H9 (cell line): Measurements from ENCODE around the gene MYD88. TPM values are rescaled to one million over a fixed set of nuclear protein-coding genes. Genes with fewer than 3 reads are reported as not detected.

Experiments used
- DNase-seq: peaks from one replicate; pipeline ENCODE4 v3.0.0-alpha.2; 2017
- H2AFZ ChIP-seq: one replicate; pipeline ENCODE4 v1.6.1; 2013; ENCODE audit warnings: mild to moderate bottlenecking, low read length, control low read depth, moderate library complexity
- H2AK5ac ChIP-seq: 2 replicates; pipeline ENCODE4 v1.6.1; 2013; ENCODE audit warnings: low read length, control low read depth, mixed read lengths; ENCODE audit not compliant: insufficient read length
- H2BK120ac ChIP-seq: one replicate; pipeline ENCODE4 v1.6.1; 2013; ENCODE audit warnings: low read depth, mild to moderate bottlenecking, low read length, control low read depth, inconsistent platforms; ENCODE audit not compliant: poor library complexity, severe bottlenecking
- H2BK12ac ChIP-seq: 2 replicates; pipeline ENCODE4 v1.6.1; 2013; ENCODE audit warnings: low read length, control low read depth, mixed read lengths, low read depth; ENCODE audit not compliant: insufficient read length
- H2BK15ac ChIP-seq: 2 replicates; pipeline ENCODE4 v1.6.1; 2013; ENCODE audit warnings: low read depth, low read length, control low read depth
- H2BK20ac ChIP-seq: one replicate; pipeline ENCODE4 v1.6.1; 2013; ENCODE audit warnings: low read depth, mild to moderate bottlenecking, low read length, control low read depth, inconsistent platforms; ENCODE audit not compliant: poor library complexity, severe bottlenecking
- H2BK5ac ChIP-seq: 2 replicates; pipeline ENCODE4 v1.6.1; 2013; ENCODE audit warnings: low read length, control low read depth, mixed read lengths; ENCODE audit not compliant: insufficient read length
- H3K14ac ChIP-seq: 2 replicates; pipeline ENCODE4 v1.6.1; 2013; ENCODE audit warnings: low read length, control low read depth; ENCODE audit not compliant: insufficient read depth
- H3K18ac ChIP-seq: 2 replicates; pipeline ENCODE4 v1.6.1; 2013; ENCODE audit warnings: low read depth, mild to moderate bottlenecking, mixed read lengths, low read length, control low read depth; ENCODE audit not compliant: insufficient read length
- H3K23ac ChIP-seq: 2 replicates; pipeline ENCODE4 v1.6.1; 2013; ENCODE audit warnings: low read length, control low read depth, mixed read lengths, low read depth; ENCODE audit not compliant: insufficient read length
- H3K23me2 ChIP-seq: 2 replicates; pipeline ENCODE4 v1.6.1; 2013; ENCODE audit warnings: low read depth, mild to moderate bottlenecking, mixed read lengths, low read length, control low read depth; ENCODE audit not compliant: insufficient read length, poor library complexity, severe bottlenecking
- H3K27ac ChIP-seq: 2 replicates; pipeline ENCODE4 v1.5.1; 2013; ENCODE audit warnings: low read length, control low read depth, mixed read lengths, low read depth; ENCODE audit not compliant: insufficient read length
- H3K27me3 ChIP-seq: 2 replicates; pipeline ENCODE4 v1.6.1; 2013; ENCODE audit warnings: low read length, control low read depth, inconsistent platforms; ENCODE audit not compliant: insufficient read depth
- H3K4ac ChIP-seq: 2 replicates; pipeline ENCODE4 v1.6.1; 2013; ENCODE audit warnings: low read depth, mild to moderate bottlenecking, control low read depth, inconsistent platforms, low read length, moderate library complexity
- H3K4me1 ChIP-seq: 2 replicates; pipeline ENCODE4 v1.6.1; 2013; ENCODE audit warnings: low read length, control low read depth, inconsistent platforms; ENCODE audit not compliant: insufficient read depth
- H3K4me2 ChIP-seq: 2 replicates; pipeline ENCODE4 v1.6.1; 2013; ENCODE audit warnings: low read length, control low read depth, mixed read lengths; ENCODE audit not compliant: insufficient read length, insufficient read depth
- H3K56ac ChIP-seq: 2 replicates; pipeline ENCODE4 v1.6.1; 2013; ENCODE audit warnings: low read depth, mild to moderate bottlenecking, mixed read lengths, low read length, control low read depth; ENCODE audit not compliant: insufficient read length
- H3K79me1 ChIP-seq: 2 replicates; pipeline ENCODE4 v1.6.1; 2013; ENCODE audit warnings: low read depth, mild to moderate bottlenecking, moderate library complexity, low read length, control low read depth, inconsistent platforms; ENCODE audit not compliant: insufficient read depth, poor library complexity, severe bottlenecking
- H3K79me2 ChIP-seq: 2 replicates; pipeline ENCODE4 v1.6.1; 2013; ENCODE audit warnings: low read length, control low read depth, inconsistent platforms; ENCODE audit not compliant: insufficient read depth
- H3K9ac ChIP-seq: 2 replicates; pipeline ENCODE4 v1.6.1; 2013; ENCODE audit warnings: low read length, control low read depth, mixed read lengths; ENCODE audit not compliant: insufficient read length; ENCODE audit errors: extremely low read depth
- H3K9me3 ChIP-seq: one replicate; pipeline ENCODE4 v1.6.1; 2013; ENCODE audit warnings: low read depth, low read length, inconsistent platforms; ENCODE audit not compliant: control insufficient read depth
- H3T11ph ChIP-seq: one replicate; pipeline ENCODE4 v1.6.1; 2013; ENCODE audit warnings: mild to moderate bottlenecking, low read length, control low read depth, inconsistent platforms
- H4K20me1 ChIP-seq: one replicate; pipeline ENCODE4 v1.6.1; 2013; ENCODE audit not compliant: control insufficient read depth, insufficient read length, insufficient read depth
- H4K5ac ChIP-seq: 2 replicates; pipeline ENCODE4 v1.6.1; 2013; ENCODE audit warnings: low read depth, mild to moderate bottlenecking, mixed read lengths, low read length, control low read depth; ENCODE audit not compliant: insufficient read length
- H4K8ac ChIP-seq: replicated peaks from 2 replicates; pipeline ENCODE4 v1.6.1; 2013; ENCODE audit warnings: low read length, control low read depth, mixed read lengths, low read depth; ENCODE audit not compliant: insufficient read length
- H4K91ac ChIP-seq: 2 replicates; pipeline ENCODE4 v1.6.1; 2013; ENCODE audit warnings: low read depth, mild to moderate bottlenecking, moderate library complexity, mixed read lengths, low read length, control low read depth; ENCODE audit not compliant: insufficient read length
- H3K27ac Mint-ChIP-seq, 3 experiments: 2 replicates in 2 of 3; 3 replicates in 1 of 3; pipeline ENCODE4 v1.8.0; 2020 to 2021; ENCODE audit warnings: mixed read lengths in 3 of 3, mild to moderate bottlenecking in 1 of 3, moderate library complexity in 1 of 3
- H3K27me3 Mint-ChIP-seq: 2 replicates; pipeline ENCODE4 v1.8.0; 2021; ENCODE audit warnings: low read depth, mild to moderate bottlenecking, moderate library complexity, mixed read lengths
- H3K36me3 Mint-ChIP-seq, 3 experiments: 2 replicates in 2 of 3; 3 replicates in 1 of 3; pipeline ENCODE4 v1.8.0; 2020 to 2021; ENCODE audit warnings: low read depth in 3 of 3, mixed read lengths in 3 of 3; ENCODE audit not compliant: insufficient read depth in 1 of 3
- H3K4me1 Mint-ChIP-seq, 2 experiments: 2 replicates each; pipeline ENCODE4 v1.8.0; 2020; ENCODE audit warnings: mixed read lengths in 2 of 2
- H3K4me3 Mint-ChIP-seq, 2 experiments: 2 replicates in 1 of 2; 3 replicates in 1 of 2; pipeline ENCODE4 v1.8.0; 2020 to 2021; ENCODE audit warnings: mild to moderate bottlenecking in 2 of 2, mixed read lengths in 2 of 2, moderate library complexity in 1 of 2
- H3K9me3 Mint-ChIP-seq, 2 experiments: 2 replicates in 1 of 2; 3 replicates in 1 of 2; pipeline ENCODE4 v1.8.0; 2020; ENCODE audit warnings: mild to moderate bottlenecking in 2 of 2, mixed read lengths in 2 of 2, moderate library complexity in 1 of 2
- WGBS: extraction: QIAGEN DNeasy Blood & Tissue Kit; methylation state at CpG from one replicate; pipeline ENCODE4 v1.1.7; 2013; ENCODE audit warnings: missing lambda C conversion rate, low lambda C conversion rate, mixed read lengths; ENCODE audit not compliant: insufficient read length; ENCODE audit errors: extremely low coverage; 5-methylcytosine and 5-hydroxymethylcytosine counted together
- total RNA-seq: library from RNA; stranded (reverse); gene quantifications from 2 replicates; pipeline ENCODE4 v1.2.1, GENCODE V29; 2021
- TF ChIP-seq, protein P1 (sequence below): fragments of 200-600 bp; sonication (generic); conservative IDR thresholded peaks from 3 replicates; pipeline ENCODE4 v1.8.0; 2021; ENCODE audit warnings: antibody characterized with exemption, mild to moderate bottlenecking

MYD88 gene
- total RNA-seq, 1 experiment from 2014 or later, result 33.4 TPM

DNA sequence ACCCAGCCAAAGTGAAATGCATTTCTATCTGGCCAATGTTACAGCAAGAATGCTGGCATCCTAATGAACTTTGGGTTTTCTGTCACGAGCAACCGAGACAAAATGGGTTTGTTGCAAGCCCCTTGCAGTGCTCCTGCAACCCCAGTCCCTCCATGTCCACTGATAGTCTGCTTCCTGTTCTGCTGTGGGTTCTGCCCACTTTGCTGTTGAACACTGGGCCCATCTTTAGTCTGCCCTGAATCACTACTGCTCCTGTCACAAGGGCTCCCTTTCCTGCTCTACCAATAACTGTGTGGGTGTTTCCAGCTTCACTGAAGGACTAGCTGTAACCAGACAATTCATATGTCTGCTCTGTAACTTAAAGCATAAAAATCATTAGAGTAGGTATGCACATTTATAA, 14.1 kb downstream of the MYD88 start:
- Histone ChIP-seq H3K14ac (no peak overlapping the region), H2BK12ac (no peak overlapping the region), H3K79me1 (no peaks in the 10 kb centered on the region), H3K4ac (no peak overlapping the region), H4K91ac (no peak overlapping the region), H3K9ac (no peak overlapping the region), H2BK20ac (no peak overlapping the region), H2BK5ac (no peak overlapping the region), H2AK5ac (no peak overlapping the region), H4K8ac (no peak overlapping the region), H3K9me3 (no peaks in the 10 kb centered on the region), H4K5ac (no peak overlapping the region), H3K18ac (no peak overlapping the region), H3K56ac (no peak overlapping the region), H3K23me2 (no peaks in the 10 kb centered on the region), H3K4me2 (no peak overlapping the region), H2BK15ac (no peak overlapping the region), H4K20me1 (no peaks in the 10 kb centered on the region), H3K79me2 (no peaks in the 10 kb centered on the region), H3K27me3 (no peaks in the 10 kb centered on the region), H3K23ac (no peak overlapping the region), H3K4me1 (no peaks in the 10 kb centered on the region), H3T11ph (no peak overlapping the region), H2BK120ac (no peak overlapping the region), H3K27ac (no peak overlapping the region), H2AFZ (no peak overlapping the region)
- TF ChIP-seq, protein P1, sequence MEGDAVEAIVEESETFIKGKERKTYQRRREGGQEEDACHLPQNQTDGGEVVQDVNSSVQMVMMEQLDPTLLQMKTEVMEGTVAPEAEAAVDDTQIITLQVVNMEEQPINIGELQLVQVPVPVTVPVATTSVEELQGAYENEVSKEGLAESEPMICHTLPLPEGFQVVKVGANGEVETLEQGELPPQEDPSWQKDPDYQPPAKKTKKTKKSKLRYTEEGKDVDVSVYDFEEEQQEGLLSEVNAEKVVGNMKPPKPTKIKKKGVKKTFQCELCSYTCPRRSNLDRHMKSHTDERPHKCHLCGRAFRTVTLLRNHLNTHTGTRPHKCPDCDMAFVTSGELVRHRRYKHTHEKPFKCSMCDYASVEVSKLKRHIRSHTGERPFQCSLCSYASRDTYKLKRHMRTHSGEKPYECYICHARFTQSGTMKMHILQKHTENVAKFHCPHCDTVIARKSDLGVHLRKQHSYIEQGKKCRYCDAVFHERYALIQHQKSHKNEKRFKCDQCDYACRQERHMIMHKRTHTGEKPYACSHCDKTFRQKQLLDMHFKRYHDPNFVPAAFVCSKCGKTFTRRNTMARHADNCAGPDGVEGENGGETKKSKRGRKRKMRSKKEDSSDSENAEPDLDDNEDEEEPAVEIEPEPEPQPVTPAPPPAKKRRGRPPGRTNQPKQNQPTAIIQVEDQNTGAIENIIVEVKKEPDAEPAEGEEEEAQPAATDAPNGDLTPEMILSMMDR, result no peak
- no CpG with 5 or more reads among the region's 2 CpGs for WGBS
- H3K9me3 Mint-ChIP-seq, result peaks cover 0 to 3% of the 10 kb centered on the region in 2 experiments; a peak in 1 of 5 replicates
- no peaks in the 10 kb centered on the region for H3K36me3 Mint-ChIP-seq
- no peak for DNase-seq
- H3K27ac Mint-ChIP-seq, result no peak overlapping the region
- H3K4me3 Mint-ChIP-seq, result no peak overlapping the region
- peaks cover 0 to 4% of the 10 kb centered on the region in 2 experiments; a peak in 2 of 4 replicates for H3K4me1 Mint-ChIP-seq
- H3K27me3 Mint-ChIP-seq, result no peaks in the 10 kb centered on the region; the same call in 1 of the 2 replicates
